HG02943 (cell line): ENCODE data around the gene CC2D1A.
A peak's percentile ranks its signal among the peaks of the same experiment; 100 is the strongest.

ENCODE experiments used
- ATAC-seq: cut with Tn5 transposase; IDR thresholded peaks from one replicate; pipeline ENCODE4 v1.9.1; 2021; ENCODE audit warnings: mild to moderate bottlenecking, low read depth, moderate library complexity; ENCODE audit not compliant: unreplicated experiment

The CC2D1A gene

DNA sequence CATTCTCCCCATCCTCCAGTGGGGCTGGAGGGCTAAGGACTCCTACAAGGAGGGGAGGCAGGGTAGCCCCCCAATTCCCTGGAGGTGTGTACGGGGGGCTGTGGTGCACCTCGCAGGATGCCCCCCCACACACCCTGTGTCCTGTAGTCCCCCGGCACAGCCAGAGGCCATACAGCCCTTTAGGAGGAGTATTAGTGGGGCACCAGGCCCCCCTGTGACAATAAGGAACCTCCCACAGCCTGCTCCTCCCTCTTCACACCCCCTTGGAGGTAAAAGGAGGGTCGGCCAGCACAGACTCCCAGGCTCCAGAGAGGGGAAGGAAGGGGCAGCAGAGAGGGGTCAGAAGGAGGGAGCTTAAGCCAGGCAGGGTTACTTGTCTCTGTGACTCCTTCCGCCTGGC, 29.2 kb upstream of the CC2D1A start, which contains the start of gene NANOS3:
Gene NANOS3 (plus strand): TSS at position 301 of the 400 bp plus-strand sequence. CDS start 115 bp downstream, outside the sequence.
- no peak for ATAC-seq

DNA sequence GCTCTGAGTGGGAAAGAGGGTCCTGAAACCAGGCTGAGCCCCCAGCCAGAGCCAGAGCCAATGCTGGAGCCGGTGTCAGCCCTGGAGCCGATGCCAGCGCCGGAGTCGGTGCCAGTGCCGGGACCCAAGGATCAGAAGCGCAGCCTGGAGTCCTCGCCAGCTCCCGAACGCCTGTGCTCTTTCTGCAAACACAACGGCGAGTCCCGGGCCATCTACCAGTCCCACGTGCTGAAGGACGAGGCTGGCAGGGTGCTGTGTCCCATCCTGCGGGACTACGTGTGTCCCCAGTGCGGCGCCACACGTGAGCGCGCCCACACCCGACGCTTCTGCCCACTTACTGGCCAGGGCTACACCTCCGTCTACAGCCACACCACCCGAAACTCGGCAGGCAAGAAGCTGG, 28.7 kb upstream of the CC2D1A start:
- no peak for ATAC-seq

DNA sequence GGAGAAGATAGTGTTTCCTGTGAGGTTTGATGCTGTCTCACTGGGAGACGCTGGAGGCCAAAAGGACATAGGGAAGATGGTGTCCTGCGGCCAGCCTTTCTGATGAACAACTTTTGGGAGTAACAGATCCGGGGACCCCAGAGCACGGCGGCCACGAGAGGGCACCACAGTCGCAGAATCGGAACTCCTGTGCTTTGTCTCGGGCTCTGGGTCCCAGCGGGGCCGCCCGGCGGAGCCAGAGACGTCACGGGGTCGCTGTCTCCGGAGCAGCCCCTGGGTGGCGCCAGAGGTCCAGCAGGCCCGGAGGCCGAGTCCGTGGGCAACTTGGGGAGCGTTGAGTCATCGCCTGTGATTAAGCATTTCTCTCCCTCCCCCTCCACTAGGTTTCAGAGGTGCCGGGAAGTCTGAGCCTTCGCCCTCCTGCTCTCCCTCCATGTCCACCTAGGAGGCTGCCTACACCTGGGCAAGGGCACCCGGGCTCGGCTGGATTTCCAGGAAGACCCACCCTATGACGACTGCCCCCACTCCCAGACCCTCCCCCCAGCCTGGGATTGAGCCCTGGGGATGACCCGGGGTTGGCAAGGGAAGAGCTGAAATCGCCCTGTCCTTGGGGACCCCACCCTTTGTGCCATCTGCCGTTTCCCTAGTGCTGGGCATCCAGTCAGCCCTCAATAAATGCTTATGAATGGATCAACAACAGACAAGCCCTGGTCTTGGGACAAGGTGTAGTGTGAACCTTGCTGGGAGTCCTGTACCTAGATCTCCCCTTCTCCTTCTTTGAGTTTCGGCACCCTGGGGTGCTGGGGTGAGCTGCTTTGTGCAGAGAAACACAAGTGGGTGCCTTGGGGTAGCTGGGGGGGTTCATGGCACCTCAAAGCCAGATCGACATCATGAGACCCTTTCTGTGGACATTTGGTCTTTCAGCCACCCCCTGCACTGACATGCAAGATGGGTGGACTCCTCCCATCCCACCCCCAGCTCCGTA, 25.6 kb upstream of the CC2D1A start:
- peak; percentile 76 for ATAC-seq

DNA sequence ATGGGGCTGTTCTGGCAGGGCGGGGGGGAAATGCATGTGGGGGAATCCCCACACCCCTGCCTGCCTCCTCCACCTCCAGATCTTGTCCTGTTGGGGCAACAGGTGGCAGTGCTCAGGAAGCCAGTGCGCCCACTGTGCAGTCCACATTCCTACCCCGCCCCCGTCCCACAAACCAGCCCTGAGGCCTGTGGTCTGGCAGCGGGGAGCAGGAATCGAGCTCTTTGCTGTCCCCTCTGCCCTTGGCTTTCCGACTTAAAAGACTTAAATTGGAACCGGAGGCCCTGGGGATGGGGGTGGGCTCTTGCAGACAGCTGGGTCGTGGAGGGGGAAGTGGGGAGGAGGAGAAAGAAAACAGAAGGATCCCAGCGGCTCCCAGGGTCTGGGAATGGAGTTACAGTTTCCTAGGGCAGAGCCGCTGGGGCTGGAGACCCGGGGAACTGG, 24.7 kb upstream of the CC2D1A start:
- no peak for ATAC-seq

DNA sequence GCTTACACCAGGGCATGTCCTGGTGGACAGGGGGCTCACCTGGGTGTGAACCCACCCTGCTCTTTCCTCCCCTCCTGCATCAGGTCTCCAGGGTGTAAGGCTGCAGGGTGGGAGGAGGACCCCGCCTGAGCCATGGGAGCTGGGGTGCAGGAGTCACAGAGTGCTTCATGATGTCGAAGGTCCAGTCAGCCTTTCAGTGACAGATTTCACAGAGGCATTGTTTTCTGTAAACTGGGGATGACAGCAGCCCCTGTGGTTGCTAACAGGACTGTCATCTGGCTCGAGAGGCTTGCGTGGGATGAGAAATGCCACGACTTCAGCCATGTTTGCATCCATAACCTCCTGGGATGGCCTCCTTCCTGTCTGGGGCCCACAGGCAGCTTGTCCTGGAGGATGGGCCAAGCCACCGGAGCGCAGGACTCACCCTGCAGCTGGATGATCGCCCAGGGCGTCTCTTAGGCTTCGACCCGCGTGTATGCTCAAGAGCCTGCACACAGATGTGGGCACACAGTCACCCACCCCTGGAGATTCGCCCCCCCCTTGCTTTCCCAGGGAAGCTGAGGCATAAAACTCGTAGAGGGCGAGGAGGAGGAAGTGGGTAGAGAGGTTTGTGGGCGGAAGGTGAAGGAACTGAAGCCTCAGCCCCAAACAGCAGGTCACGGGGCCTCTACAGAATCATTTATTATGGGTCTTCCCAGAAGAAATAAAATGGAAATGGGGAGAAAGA, 24.1 kb upstream of the CC2D1A start:
- ATAC-seq = no peak

DNA sequence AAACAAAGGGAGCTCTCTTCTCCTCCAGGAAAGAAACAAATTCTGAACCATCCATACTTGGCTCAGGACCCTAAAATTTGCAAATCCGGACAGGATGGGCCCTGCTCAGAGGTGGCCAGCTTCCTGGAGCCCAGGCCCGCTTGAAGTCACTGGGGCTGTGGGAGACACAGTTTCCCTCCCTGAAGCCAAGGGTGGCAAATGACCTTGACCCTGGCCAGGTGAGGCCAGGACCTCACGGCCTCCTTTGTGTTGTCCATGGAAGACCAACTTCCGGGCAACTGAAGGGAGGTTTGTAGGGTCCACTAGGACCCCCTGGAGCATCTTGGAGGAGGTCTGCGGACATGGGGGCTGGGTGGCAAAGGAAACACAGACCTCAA, 23.6 kb upstream of the CC2D1A start:
- ATAC-seq = no peak

DNA sequence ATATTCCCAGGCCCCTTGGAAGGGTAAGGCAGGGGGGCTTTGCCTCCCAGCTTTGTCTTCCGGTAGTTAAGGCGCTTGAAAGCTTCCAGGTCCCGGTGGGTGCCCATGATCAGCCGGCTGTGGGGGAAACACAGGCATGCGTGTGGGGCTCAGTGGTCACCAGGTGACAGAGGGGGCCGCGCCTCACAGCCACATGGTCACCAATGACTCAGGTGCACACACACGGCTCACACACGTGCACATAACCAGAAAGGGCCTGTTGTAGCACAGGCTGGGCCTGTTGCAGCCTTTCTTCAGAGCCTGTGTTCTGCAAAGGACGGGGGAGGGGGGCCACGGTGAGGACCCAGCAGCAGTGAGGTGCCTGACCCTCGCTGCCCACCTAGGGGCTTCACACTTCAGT, 23.2 kb upstream of the CC2D1A start:
- ATAC-seq = no peak

DNA sequence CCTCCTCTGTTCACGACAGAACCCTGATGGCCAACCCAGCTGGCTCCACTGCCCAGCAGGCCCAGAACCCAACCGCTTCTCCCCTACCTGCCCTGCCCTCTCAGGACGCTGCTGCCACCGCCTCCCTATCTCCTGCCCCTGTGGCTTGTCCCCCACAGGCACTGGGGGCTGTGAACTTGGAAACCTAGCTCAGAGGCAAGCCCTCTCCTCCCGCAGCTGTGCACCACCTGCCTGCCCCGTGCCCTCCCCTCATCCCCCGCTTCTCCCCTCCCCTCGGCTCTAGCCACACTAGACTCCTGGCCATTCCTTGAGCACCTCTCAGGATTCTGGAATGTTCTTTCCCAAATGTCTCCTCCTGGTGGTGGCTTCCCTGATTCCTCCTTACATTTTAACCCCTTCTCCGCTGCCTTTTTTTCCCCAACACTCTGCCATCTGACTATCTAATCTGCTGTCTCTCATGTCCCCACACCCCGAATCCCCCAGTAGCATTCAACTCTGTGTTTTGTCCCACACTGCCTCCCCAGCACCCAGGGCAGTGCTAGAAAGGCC, 22.4 kb upstream of the CC2D1A start:
- ATAC-seq = no peak

DNA sequence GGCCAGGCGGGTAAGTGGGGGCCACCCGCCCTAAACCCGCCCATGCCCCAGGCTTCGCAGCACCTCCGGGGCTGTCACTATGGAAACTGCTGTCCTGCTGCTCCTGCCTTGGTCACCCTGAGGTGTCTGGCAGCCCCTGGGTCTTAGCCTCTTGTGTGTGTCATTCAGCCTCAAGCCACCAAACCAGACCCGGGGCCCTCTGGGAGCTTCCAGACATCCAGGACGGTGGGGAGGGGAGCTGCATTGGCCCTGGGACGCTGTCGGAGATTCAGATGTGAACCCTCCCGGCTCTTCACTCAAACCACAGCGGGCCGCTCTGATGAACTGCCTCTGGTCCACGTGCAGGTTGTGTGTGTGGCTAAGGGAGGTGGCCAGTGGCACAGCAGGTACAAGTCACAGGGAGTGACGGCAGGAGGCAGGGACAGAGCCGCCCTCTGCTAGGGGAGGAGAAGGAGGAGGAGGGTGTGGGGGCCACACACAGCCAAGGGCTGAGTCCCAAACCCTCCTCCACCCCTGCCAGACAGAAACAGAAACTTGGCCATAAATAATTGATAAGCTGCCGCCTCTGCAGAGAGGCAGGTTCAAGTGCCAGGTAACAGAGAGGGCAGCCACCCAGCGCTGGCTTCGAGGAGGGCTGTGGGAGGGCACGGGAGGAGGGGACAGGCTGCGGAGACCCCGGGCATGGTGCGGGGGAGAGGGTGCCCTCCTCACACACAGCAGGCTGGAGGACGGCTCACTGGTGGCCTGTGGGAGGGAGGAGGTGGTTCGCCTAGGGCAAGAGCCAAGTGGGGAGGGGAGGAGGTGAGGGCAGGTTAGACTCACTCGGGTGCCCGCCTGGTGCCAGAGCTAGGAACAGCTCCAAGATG, 21.0 kb upstream of the CC2D1A start:
- ATAC-seq = no peak

DNA sequence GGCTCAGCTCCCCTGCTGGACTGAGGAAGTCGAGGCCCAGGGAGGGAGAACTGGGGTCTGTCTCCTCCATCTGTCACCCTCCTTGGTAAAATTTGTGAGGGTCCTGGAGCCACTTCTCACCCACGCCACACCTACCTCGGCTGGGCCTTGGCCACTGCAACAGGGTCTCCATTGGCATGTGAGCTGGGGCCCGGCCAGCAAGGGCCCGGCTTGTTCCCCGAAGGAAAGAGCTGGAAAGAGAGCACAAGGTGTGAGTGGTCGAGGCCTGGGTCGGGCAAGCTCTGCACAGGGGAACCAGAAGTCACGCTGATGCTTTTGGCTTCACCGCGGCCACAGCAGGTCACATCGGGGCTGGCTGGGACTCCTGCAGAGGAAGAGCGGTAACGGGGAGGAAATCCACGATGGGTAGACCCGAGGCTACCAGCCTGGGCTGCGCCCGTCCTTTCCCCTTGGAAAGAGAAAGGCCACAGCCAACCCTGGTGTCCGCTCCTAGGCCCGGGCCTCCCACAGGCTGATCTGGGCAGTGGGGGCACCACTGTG, 20.1 kb upstream of the CC2D1A start:
- no peak for ATAC-seq

DNA sequence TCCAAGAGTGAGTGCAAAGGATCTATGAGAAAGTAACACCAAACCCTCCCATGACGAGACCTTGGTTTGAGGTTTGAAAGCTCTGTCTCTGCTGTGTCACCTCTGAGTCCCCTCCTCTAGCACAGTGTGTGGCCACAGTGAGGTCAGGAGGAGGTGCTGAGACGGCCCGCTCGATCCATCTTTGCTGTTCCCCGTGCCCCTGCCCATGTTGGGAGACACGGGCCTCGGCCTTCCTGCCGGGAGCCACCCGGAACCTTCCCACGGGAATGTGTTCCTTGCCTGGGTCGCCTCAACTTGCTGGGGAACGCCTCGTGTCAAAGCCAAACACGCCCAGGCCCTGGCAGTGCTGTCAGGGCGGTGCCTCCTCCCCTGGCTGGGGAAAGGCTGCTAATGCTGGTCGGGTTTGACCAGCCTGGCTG, 19.0 kb upstream of the CC2D1A start:
- no peak for ATAC-seq

DNA sequence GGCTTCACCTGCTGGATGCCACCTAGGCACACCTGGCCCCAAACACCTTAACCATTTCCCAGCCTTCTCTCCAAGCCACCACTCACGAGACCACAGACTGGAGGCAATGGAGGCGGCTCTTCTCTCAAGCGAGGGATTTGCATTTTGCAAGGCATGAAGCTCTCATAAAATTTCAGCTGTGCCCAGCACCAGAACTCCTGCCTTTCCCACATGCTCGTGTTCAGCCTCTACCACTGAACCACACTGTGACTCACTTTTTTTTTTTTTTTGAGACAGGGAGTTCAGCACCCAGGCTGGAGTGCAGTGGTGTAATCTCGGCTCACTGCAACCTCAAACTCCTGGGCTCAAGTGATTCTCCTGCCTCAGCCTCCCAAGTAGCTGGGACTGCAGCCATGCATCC, 18.5 kb upstream of the CC2D1A start:
- ATAC-seq = no peak

DNA sequence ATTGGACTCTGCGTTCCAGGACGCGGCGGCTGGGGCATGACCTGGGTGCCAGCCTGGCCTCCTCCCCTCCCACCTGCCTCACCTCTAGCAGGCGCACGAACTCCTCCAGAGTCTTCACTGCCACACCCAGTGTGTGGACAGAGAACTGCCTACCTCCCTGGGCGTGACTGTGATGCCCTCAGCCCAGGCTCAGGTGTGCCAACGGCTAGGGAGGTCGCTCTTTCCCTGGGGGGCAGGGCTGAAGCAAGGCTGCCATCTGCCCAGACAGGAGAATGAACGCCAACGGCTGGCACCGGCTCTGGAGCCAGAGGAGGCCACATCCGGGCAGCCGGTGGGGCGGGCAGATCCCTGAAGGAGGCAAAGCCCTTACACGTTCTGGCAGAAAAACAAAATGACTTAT, 17.7 kb upstream of the CC2D1A start:
- no peak for ATAC-seq

DNA sequence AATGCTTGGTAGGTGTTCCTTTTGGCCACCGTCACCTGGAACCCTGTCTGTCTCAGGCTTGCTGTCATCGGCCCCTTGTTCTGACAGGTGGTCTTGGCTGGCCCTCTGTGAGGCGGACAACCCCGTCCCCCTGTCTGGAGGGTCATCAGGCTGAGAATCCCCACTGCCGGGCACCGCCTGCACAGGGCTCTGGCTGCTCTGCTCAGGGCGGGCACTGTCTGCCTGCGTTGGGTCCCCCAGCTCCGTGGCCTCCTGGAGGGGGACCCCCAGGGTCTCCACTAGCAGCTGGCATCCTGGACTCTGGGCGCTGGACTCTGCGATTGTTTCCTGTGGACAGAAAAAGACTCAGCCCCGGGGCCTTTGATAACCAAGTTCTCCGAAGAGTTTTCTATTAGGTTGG, 15.9 kb upstream of the CC2D1A start:
- no peak for ATAC-seq

DNA sequence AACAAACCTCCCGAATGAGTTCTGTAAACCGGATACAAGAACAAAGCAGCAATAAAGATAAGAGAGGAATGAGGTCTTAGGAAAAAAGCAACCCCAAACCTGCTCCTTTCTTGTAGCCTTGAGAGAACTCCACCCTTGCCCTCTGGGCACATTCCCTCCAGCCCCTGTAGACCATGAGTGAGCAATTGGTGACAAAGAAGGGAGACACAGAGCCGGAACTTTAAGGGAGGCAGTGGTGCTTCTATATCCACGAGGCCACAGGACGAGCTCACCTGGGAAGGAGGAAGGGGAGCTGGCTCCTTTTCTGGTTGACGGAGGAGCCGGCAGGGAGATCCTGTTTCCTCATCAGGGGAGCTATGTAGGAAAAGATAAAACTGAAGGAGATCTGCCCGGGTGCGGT, 13.1 kb upstream of the CC2D1A start:
- no peak for ATAC-seq

DNA sequence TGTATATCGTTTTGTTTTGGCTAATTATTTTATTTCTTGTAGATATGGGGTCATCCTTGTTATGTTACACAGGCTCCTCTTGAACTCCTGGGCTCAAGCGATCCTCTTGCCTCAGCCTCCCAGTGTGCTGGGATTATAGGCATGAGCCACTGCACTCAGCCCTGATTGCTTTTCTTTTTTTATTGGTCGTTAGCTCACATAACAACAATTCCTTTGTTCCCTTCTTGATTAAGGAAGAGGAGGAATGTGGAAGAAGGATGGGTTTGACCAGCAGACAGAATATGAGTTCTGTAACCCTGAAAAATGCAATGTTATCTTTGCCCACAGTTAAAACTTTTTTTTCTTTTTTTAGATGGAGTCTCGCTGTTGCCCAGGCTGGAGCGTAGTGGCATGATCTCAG, 11.4 kb upstream of the CC2D1A start:
- ATAC-seq = no peak

DNA sequence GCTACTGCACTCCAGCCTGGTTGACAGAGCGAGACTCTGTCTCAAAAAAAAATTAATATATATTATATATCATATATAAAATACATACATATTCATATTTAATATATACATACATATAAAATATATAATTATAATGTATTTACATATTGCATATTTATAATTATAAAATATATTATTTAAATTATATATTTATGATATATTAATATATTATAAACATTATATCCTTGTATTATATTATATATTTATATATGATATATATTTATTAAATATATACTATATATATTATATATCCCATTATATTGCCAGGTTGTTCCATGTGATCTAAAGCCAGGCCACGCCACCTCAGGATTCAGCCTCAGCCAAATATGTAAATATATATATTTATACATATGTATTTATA, 9.8 kb upstream of the CC2D1A start:
- no peak for ATAC-seq

DNA sequence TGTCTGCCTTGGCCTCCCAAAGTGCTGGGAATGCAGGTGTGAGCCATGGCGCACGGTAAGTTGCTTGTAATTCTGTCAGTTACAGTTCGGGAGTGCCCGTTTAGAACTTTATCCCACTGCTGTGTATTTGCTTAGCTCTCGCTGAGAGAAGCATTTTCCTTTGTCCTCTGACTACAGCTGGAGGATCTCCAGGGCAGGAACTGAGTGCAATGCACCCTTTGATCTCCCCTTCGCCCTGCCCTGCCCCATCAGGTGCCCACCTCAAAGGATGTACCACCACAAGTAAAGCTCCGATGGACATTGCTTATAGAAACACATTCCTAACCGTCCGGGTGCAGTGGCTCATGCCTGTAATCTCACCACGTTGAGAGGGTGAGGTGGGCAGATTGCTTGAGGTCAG, 6.6 kb upstream of the CC2D1A start:
- no peak for ATAC-seq

DNA sequence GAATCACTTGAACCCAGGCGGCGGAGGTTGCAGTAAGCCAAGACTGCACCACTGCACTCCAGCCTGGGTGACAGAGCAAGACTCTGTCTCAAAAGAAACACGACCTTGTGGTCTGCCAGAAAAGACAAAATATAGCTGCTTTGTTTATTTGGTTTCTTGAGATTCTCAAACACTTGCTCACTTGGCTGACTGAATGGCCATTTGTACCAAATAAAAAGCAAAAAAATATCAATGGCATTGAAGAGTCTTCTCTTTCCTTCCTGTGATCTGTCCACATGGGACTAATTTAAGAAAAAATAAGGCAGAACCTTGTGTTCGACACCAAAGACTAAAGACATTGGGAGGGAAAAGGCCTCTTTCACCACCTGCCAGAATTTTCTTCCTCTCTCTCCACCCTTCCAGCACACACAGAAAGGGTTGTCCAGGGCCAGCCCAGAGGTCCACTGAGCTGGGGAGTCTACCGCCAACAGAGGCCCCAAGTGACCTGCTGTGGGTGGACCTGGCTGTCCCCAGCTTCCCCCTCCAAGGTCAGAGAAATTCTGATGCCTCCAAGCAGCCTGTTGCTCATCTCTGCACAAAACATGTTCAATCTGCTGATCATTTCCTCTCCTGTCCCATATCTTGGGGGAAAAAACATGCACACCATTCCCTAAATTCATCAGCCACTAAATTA, 6.0 kb upstream of the CC2D1A start:
- ATAC-seq = no peak
